HG02623 (cell line): ENCODE data around the gene VTI1A.
A peak's percentile ranks its signal among the peaks of the same experiment; 100 is the strongest.

ENCODE experiments used
- ATAC-seq: cut with Tn5 transposase; IDR thresholded peaks from one replicate; pipeline ENCODE4 v1.9.1; 2021; ENCODE audit warnings: moderate library complexity; ENCODE audit not compliant: unreplicated experiment

The VTI1A gene

GRCh38 chr10:112503643-112504042 lies 56.6 kb downstream of the VTI1A start:
- no peak for ATAC-seq

GRCh38 chr10:112507046-112507445 lies 60.0 kb downstream of the VTI1A start:
- ATAC-seq = no peak

GRCh38 chr10:112507988-112508387 lies 61.0 kb downstream of the VTI1A start:
- ATAC-seq = no peak

- no peak for ATAC-seq
Observed at GRCh38 chr10:112509558-112510291, 62.7 kb downstream of the VTI1A start.

GRCh38 chr10:112510384-112510783 lies 63.4 kb downstream of the VTI1A start:
- no peak for ATAC-seq

- no peak for ATAC-seq
Observed at GRCh38 chr10:112512294-112512693, 65.3 kb downstream of the VTI1A start.

- no peak for ATAC-seq
Observed at GRCh38 chr10:112515126-112515525, 68.1 kb downstream of the VTI1A start.

GRCh38 chr10:112515852-112516251 lies 68.8 kb downstream of the VTI1A start:
- ATAC-seq = no peak

GRCh38 chr10:112517451-112517862 lies 70.4 kb downstream of the VTI1A start:
- no peak for ATAC-seq

GRCh38 chr10:112519133-112519761 lies 72.2 kb downstream of the VTI1A start:
- peak; percentile 72 for ATAC-seq

GRCh38 chr10:112520914-112521313 lies 73.9 kb downstream of the VTI1A start:
- no peak for ATAC-seq

GRCh38 chr10:112524641-112525040 lies 77.6 kb downstream of the VTI1A start:
- no peak for ATAC-seq

- ATAC-seq = no peak
Observed at GRCh38 chr10:112525200-112525599, 78.2 kb downstream of the VTI1A start.

- ATAC-seq = peak; percentile 66
Observed at GRCh38 chr10:112526139-112526538, 79.1 kb downstream of the VTI1A start.

- ATAC-seq = no peak
Observed at GRCh38 chr10:112526906-112527305, 79.9 kb downstream of the VTI1A start.

GRCh38 chr10:112528235-112528634 lies 81.2 kb downstream of the VTI1A start:
- ATAC-seq = no peak

- no peak for ATAC-seq
Observed at GRCh38 chr10:112531421-112531820, 84.4 kb downstream of the VTI1A start.

GRCh38 chr10:112532189-112532588 lies 85.2 kb downstream of the VTI1A start:
- ATAC-seq = peak; percentile 96

GRCh38 chr10:112532956-112533355 lies 85.9 kb downstream of the VTI1A start:
- no peak for ATAC-seq

GRCh38 chr10:112533916-112534315 lies 86.9 kb downstream of the VTI1A start:
- no peak for ATAC-seq

- ATAC-seq = peak; percentile 49
Observed at GRCh38 chr10:112535531-112535951, 88.5 kb downstream of the VTI1A start.

- ATAC-seq = no peak
Observed at GRCh38 chr10:112536663-112537062, 89.6 kb downstream of the VTI1A start.

GRCh38 chr10:112538168-112538567 lies 91.2 kb downstream of the VTI1A start:
- no peak for ATAC-seq
